Activated CD8-positive, alpha-beta memory T cell treated with anti-CD3 and anti-CD28 coated beads for 1 hour (primary cell): ENCODE measurements around the gene TMEM203.

Experiments
- DNase-seq, 2 donors: peaks; one replicate each; pipeline ENCODE4 v3.0.0-alpha.2; 2020; ENCODE audit warnings: low read depth in 1 of 2; ENCODE audit errors: extremely low read depth in 1 of 2

Gene TMEM203

DNA sequence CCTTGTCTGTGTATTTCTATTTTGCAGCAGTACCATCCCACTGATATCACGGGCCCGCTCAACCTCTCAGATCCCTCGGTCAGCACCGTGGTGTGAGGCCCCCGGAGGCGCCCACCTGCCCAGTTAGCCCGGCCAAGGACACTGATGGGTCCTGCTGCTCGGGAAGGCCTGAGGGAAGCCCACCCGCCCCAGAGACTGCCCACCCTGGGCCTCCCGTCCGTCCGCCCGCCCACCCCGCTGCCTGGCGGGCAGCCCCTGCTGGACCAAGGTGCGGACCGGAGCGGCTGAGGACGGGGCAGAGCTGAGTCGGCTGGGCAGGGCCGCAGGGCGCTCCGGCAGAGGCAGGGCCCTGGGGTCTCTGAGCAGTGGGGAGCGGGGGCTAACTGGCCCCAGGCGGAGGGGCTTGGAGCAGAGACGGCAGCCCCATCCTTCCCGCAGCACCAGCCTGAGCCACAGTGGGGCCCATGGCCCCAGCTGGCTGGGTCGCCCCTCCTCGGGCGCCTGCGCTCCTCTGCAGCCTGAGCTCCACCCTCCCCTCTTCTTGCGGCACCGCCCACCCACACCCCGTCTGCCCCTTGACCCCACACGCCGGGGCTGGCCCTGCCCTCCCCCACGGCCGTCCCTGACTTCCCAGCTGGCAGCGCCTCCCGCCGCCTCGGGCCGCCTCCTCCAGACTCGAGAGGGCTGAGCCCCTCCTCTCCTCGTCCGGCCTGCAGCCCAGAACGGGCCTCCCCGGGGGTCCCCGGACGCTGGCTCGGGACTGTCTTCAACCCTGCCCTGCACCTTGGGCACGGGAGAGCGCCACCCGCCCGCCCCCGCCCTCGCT lies 37.5 kb downstream of the TMEM203 start:
- no peak for DNase-seq

DNA sequence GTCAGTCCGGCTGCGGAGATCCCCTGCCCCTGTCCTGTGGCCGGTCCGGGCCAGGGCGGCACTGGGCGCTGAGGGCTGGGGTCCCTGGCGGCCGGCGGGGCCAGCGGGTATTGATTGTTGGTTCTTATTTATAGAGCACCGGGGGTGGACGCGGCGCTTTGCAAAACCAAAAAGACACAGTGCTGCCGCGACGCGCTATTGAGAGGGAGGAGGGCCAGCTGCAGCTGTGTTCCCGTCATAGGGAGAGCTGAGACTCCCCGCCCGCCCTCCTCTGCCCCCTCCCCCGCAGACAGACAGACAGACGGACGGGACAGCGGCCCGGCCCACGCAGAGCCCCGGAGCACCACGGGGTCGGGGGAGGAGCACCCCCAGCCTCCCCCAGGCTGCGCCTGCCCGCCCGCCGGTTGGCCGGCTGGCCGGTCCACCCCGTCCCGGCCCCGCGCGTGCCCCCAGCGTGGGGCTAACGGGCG lies 38.1 kb downstream of the TMEM203 start:
- DNase-seq = no peak

- DNase-seq = no peak
Measured at GRCh38 chr9:137166380-137167229, 38.8 kb downstream of the TMEM203 start.

DNA sequence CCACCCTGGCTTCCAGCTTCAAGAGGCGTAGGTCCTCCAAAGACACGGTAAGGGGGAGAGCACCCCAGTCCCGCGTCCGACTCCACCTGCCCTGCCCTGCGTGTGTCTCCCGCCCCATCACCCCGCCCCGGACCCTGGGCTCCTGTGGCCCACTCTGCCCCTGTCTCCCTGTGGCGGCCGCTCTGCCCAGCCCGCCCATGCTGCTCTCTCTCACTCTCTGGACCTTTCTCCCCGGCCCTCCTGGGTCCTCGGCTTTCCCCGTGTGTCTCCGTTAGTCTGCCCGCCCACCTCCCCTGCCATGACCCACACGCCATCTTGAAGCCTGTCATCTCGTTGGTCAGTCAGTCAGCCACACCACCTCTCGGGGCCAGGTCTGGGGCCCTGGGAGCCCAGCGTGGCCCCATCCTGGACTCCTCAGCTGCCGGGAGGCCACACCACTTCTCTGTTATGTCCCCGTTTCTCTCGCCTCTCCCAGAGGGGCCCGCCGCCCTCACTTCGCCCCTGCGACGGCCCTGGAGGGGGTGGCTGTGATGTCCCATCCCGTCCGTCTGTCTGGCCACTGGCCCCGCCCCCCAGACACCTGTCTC lies 40.1 kb downstream of the TMEM203 start:
- no peak for DNase-seq

- no peak for DNase-seq
Measured at GRCh38 chr9:137164370-137165249, 40.8 kb downstream of the TMEM203 start.

- no peak for DNase-seq
Measured at GRCh38 chr9:137163805-137164204, 41.6 kb downstream of the TMEM203 start.

- DNase-seq = no peak
Measured at GRCh38 chr9:137163365-137163715, 42.1 kb downstream of the TMEM203 start.

DNA sequence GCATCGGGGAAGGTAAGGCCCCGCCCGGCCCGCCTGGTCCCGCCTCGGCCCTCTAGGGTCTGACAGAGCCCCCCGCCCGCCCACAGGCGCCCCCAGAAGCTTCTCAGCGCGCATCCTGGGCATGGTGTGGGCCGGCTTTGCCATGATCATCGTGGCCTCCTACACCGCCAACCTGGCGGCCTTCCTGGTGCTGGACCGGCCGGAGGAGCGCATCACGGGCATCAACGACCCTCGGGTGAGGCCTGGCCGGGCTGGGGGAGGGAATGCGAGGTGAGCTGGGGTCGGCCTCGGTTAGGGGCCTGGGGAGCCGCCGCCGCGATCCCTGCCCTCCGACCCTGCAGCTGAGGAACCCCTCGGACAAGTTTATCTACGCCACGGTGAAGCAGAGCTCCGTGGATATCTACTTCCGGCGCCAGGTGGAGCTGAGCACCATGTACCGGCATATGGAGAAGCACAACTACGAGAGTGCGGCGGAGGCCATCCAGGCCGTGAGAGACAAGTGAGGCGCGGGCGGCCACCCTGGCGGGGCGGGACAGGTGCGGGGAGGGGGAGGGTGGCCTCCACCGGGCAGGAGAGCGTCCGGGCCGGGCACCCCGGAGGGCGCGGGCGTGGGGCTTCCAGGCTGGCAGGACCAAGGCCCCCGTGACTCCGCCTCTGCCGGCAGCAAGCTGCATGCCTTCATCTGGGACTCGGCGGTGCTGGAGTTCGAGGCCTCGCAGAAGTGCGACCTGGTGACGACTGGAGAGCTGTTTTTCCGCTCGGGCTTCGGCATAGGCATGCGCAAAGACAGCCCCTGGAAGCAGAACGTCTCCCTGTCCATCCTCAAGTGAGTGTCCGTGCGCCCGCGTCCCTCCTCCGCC lies 42.7 kb downstream of the TMEM203 start:
- no peak for DNase-seq

DNA sequence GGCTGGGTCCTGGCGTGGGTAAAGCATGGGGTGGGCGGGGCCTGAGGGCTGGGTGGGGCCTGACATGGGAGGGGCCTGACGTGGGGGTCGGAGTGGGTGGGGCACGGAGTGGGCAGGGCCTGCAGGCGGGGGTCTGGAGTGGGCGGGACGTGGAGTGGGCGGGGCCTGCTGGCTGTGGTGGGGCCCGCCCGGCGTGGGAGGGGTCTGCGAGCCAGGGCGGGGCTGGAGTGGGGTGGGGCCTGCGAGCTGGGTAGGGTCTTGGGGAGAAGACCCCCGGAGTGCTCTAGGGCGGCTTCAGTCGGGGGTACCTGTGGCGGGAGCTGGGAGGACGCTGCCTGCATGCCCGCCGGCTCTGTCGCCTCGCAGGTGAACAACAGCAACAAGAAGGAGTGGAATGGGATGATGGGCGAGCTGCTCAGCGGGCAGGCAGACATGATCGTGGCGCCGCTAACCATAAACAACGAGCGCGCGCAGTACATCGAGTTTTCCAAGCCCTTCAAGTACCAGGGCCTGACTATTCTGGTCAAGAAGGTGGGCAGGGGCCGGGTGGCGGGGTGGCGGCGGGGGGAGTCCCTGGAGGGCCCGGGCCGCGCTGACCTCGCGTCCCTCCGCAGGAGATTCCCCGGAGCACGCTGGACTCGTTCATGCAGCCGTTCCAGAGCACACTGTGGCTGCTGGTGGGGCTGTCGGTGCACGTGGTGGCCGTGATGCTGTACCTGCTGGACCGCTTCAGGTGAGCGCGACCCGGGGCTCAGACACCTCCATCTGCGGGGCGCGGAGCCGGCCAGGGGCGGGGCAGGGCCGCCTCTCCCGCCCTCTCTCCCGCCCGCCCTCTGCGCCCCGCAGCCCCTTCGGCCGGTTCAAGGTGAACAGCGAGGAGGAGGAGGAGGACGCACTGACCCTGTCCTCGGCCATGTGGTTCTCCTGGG lies 43.6 kb downstream of the TMEM203 start:
- no peak for DNase-seq

GRCh38 chr9:137160716-137161557 lies 44.5 kb downstream of the TMEM203 start:
- no peak for DNase-seq

- no peak for DNase-seq
Measured at GRCh38 chr9:137160054-137160425, 45.4 kb downstream of the TMEM203 start.

DNA sequence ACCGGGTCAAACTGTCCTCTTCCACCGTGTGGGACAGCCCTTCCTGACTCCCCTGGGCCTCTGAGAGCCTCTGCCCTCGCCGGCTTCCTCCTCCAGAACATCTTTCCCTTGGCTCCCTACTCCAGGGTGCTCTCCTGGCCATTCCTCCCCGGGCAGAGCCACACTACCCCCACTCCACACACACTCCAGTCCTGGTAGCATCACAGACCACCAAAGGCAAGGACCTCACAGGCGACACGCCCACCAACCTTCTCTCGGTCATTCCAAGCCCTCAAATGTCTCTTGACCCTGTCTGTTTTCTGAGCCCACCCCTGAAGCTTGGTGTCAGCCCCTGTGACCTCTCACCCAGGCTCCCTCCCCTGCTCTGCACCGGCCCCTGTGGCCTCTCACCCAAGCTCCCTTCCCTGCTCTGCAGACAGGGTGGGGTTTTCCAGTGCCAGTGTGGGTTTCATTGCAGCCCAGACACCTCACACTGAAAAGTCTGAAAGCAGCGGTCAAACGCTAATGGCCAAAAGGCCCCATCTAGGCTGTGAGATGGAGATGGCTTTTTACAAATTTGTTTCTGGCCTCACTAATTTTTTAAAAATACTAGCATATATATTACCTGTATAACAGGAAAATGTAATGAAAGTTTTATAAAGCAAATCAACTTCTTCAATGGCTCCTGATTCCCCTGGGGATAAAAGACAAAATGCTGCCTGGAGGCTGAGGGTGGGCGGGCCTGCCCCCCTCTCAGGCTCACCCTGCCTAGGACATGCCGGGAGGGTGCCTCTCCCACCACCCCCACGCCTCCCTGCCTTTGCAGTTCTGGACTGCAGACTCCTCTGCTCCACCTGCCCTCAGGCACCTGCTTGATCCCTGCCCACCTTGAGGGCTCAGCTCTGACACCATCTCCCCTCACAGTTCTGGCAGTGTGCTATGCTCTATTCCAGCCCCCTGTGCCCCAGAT lies 46.1 kb downstream of the TMEM203 start:
- no peak for DNase-seq

- DNase-seq = no peak
Measured at GRCh38 chr9:137158625-137159024, 46.8 kb downstream of the TMEM203 start.

- DNase-seq = no peak
Measured at GRCh38 chr9:137157618-137158415, 47.6 kb downstream of the TMEM203 start.

DNA sequence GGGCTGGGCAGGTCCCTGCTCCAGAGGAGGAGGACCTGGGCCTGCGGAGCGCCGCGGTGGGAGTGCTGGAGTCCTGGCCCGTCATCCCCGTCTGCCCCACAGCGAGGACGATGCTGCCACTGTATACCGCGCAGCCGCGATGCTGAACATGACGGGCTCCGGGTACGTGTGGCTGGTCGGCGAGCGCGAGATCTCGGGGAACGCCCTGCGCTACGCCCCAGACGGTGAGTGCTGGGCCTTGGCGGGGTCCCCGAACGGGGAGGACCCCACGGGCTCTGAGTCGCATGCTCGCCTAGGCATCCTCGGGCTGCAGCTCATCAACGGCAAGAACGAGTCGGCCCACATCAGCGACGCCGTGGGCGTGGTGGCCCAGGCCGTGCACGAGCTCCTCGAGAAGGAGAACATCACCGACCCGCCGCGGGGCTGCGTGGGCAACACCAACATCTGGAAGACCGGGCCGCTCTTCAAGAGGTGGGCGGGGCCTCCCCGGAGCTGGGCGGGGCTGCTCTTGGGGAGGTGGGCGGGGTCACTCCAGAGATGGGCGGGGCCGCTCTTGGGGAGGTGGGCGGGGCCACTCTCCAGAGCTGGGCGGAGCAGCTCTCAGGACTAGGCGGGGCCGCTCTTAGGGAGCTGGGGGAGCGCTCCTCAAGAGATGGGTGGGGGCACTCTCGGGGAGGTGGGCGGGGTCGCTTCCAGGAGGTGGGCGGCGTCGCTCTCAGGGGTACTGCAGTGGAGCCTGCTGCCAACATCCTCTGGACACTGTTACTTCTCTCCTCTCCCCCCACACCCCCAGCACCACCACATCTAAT lies 48.7 kb downstream of the TMEM203 start:
- peak in 1 of 2 donors; percentile 51 for DNase-seq
